Spleen (tissue), 7 donors: Measurements from ENCODE around the gene DNASE2.

Source experiments
- POLR2A ChIP-seq, 3 donors: fragments of 450-650 bp; IDR thresholded peaks; one replicate each; pipeline ENCODE4 v1.5.1; 2017; ENCODE audit warnings: antibody characterized with exemption in 3 of 3, mild to moderate bottlenecking in 1 of 3
- POLR2AphosphoS5 ChIP-seq, 3 donors: sonication (generic); formaldehyde crosslinking; IDR thresholded peaks; one replicate each; pipeline ENCODE4 v1.5.1; 2017; ENCODE audit warnings: antibody characterized with exemption in 3 of 3
- TF ChIP-seq, protein P1 (sequence below), 11 experiments: fragments of 200-600 bp in 7 of 11; fragments of 450-650 bp in 4 of 11; sonication (generic) in 4 of 11; IDR thresholded peaks in 8 of 11; conservative IDR thresholded peaks in 3 of 11; 1 replicate in 7 of 11; 2 replicates in 4 of 11; pipeline versions ENCODE4 v1.4.0 to v1.8.0; 2016 to 2021; ENCODE audit warnings: antibody characterized with exemption in 11 of 11, inconsistent platforms in 4 of 11, mild to moderate bottlenecking in 1 of 11
- donor health status: DM: no; HTN: no; CAD: no; lungs with moderate emphysema.
- donor health status: DM: no; HTN: no; CAD: no.
- donor health status: DM: no; HTN: no; CAD: no.

DNA sequence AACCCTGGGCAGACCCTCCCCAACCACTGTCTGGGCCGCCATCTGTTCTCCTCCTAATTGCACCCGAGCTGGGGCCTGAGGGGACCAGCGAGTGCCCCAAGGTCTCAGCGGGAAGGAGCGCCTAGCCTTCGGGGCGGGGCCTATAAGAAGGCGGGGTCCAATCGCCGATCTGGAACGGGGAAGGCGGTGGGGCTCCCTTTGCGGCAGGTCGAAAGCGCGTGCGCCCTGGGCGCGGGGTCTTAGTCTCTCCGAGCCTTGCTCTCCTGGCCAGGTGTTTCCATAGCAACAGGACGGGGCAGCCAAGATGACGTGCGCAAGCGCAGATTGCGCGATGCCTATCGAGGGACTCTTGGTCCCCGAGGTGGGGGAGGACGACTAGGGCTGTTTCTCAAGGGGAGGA, 40.2 kb downstream of the DNASE2 start:
- TF ChIP-seq, protein P1, sequence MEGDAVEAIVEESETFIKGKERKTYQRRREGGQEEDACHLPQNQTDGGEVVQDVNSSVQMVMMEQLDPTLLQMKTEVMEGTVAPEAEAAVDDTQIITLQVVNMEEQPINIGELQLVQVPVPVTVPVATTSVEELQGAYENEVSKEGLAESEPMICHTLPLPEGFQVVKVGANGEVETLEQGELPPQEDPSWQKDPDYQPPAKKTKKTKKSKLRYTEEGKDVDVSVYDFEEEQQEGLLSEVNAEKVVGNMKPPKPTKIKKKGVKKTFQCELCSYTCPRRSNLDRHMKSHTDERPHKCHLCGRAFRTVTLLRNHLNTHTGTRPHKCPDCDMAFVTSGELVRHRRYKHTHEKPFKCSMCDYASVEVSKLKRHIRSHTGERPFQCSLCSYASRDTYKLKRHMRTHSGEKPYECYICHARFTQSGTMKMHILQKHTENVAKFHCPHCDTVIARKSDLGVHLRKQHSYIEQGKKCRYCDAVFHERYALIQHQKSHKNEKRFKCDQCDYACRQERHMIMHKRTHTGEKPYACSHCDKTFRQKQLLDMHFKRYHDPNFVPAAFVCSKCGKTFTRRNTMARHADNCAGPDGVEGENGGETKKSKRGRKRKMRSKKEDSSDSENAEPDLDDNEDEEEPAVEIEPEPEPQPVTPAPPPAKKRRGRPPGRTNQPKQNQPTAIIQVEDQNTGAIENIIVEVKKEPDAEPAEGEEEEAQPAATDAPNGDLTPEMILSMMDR (IDR thresholded peaks at IDR 0.05 in 8 of 11, conservative IDR thresholded peaks at IDR 0.05 in 3 of 11): no peak
- TF ChIP-seq POLR2A (IDR thresholded peaks at IDR 0.05): no peak
- TF ChIP-seq POLR2AphosphoS5 (IDR thresholded peaks at IDR 0.05): no peak
